OCI-LY3 (cell line): Measurements from ENCODE around the gene C16orf89.

Source experiments
- H2AFZ ChIP-seq: fragments of 200-600, 300-600 bp; shearing (Covaris generic); 2 replicates; pipeline ENCODE4 v1.6.0; 2014; ENCODE audit warnings: antibody characterized with exemption, low read depth, low read length
- H3K27ac ChIP-seq: fragments of 200-600, 300-600 bp; sonication (generic); 2 replicates; pipeline ENCODE4 v1.5.1; 2014; ENCODE audit warnings: mild to moderate bottlenecking, low read length, moderate library complexity, mixed read lengths
- H3K27me3 ChIP-seq: fragments of 200-600, 300-600 bp; sonication (generic); 2 replicates; pipeline ENCODE4 v1.6.1; 2014; ENCODE audit warnings: low read depth, low read length, mixed read lengths
- H3K36me3 ChIP-seq: fragments of 200-600, 300-600 bp; sonication (generic); replicated peaks from 2 replicates; pipeline ENCODE3; 2014; ENCODE audit warnings: low read depth, low read length, mixed read lengths
- H3K4me1 ChIP-seq: fragments of 300-600, 200-600 bp; sonication (generic); 2 replicates; pipeline ENCODE4 v1.6.1; 2014; ENCODE audit warnings: low read length, mixed read lengths
- H3K4me2 ChIP-seq: fragments of 200-600, 300-600 bp; sonication (generic); 2 replicates; pipeline ENCODE4 v1.6.1; 2014; ENCODE audit warnings: low read length, mixed read lengths
- H3K4me3 ChIP-seq: fragments of 300-600, 200-600 bp; sonication (generic); 2 replicates; pipeline ENCODE4 v1.5.1; 2014; ENCODE audit warnings: antibody characterized with exemption, mild to moderate bottlenecking, low read length, moderate library complexity
- H3K79me2 ChIP-seq: fragments of 300-600, 200-600 bp; shearing (Covaris generic); 2 replicates; pipeline ENCODE4 v1.6.1; 2014; ENCODE audit warnings: mild to moderate bottlenecking, low read length, mixed read lengths
- H3K9ac ChIP-seq: fragments of 300-600, 200-600 bp; shearing (Covaris generic); 2 replicates; pipeline ENCODE4 v1.6.0; 2014; ENCODE audit warnings: mild to moderate bottlenecking, low read length, moderate library complexity
- H3K9me3 ChIP-seq: fragments of 200-600, 300-600 bp; shearing (Covaris generic); 2 replicates; pipeline ENCODE4 v1.6.1; 2014; ENCODE audit warnings: low read length, mixed read lengths; ENCODE audit not compliant: insufficient read depth
- H4K20me1 ChIP-seq: fragments of 200-600, 300-600 bp; sonication (generic); 2 replicates; pipeline ENCODE4 v1.6.1; 2016; ENCODE audit warnings: low read length, mixed read lengths; ENCODE audit not compliant: insufficient read depth
- EZH2phosphoT487 ChIP-seq: fragments of 200-600 bp; shearing (Covaris generic); IDR thresholded peaks from 2 replicates; pipeline ENCODE4 v1.6.1; 2018; ENCODE audit warnings: antibody characterized with exemption, mixed run types, low read depth
- TF ChIP-seq, protein P1 (sequence below): fragments of 200-600, 300-600 bp; sonication (generic); IDR thresholded peaks from 2 replicates; pipeline ENCODE4 v1.5.1; 2014; ENCODE audit warnings: antibody characterized with exemption, low read length, low read depth

C16orf89 gene

DNA sequence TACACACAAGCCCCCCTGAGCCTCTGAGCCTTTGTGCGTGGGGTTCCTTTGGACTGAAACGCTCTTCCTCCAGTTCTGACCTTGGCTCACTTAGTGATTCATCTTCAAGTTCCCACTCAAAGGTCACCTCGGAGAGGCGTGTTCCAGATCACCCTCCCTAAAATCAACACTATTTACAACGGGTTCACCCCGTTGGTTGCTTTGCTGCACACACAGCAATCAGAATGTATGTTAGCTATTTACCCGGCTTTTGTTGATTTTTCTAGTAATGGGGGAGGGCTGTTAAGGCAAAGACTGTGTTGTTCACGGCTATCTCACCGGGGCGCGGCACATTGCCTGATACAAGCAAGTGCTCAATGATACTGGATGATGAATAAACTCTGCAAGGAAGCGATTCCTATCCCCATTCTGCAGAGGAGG, 33.0 kb downstream of the C16orf89 start:
- TF ChIP-seq EZH2phosphoT487, result no peak
- TF ChIP-seq, protein P1, sequence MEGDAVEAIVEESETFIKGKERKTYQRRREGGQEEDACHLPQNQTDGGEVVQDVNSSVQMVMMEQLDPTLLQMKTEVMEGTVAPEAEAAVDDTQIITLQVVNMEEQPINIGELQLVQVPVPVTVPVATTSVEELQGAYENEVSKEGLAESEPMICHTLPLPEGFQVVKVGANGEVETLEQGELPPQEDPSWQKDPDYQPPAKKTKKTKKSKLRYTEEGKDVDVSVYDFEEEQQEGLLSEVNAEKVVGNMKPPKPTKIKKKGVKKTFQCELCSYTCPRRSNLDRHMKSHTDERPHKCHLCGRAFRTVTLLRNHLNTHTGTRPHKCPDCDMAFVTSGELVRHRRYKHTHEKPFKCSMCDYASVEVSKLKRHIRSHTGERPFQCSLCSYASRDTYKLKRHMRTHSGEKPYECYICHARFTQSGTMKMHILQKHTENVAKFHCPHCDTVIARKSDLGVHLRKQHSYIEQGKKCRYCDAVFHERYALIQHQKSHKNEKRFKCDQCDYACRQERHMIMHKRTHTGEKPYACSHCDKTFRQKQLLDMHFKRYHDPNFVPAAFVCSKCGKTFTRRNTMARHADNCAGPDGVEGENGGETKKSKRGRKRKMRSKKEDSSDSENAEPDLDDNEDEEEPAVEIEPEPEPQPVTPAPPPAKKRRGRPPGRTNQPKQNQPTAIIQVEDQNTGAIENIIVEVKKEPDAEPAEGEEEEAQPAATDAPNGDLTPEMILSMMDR, result no peak
- H3K9ac ChIP-seq, result peak overlapping the region; percentile 58; the same call in 1 of the 2 replicates
- H3K27ac ChIP-seq, result no peak overlapping the region
- no peaks in the 10 kb centered on the region for H3K79me2 ChIP-seq
- H2AFZ ChIP-seq, result 0 out of 2 replicates have a peak overlapping the region, but pooled peaks have one; percentile 100
- H4K20me1 ChIP-seq, result no peaks in the 10 kb centered on the region
- peak overlapping the region; percentile 87 for H3K4me3 ChIP-seq
- H3K27me3 ChIP-seq, result no peaks in the 10 kb centered on the region
- H3K9me3 ChIP-seq, result no peaks in the 10 kb centered on the region
- no peaks in the 10 kb centered on the region for H3K36me3 ChIP-seq
- peaks cover 12% of the 10 kb centered on the region for H3K4me1 ChIP-seq
- H3K4me2 ChIP-seq, result peak overlapping the region; percentile 93

DNA sequence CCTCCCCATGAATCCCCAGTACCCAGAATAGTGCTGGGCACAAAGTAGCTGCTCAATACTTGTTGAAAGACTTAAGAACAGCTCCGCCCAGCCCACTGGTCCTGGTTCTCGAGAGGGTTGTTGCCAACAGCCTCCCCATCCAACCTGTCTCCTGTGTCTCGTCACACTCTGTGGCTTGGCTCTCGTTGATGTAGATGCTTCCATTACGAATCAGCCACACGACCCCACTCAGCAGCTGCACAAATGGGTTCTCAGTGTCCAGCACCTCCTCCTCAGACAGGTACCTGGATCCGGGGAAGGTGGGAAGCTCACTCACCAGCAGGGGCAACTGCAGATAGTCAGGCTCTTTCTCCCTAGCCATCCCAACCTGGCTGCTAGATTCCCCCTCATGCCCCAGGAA, 34.2 kb downstream of the C16orf89 start:
- Histone ChIP-seq H3K4me1 (peaks cover 12% of the 10 kb centered on the region), H2AFZ (no peak overlapping the region), H3K4me2 (no peak overlapping the region)

DNA sequence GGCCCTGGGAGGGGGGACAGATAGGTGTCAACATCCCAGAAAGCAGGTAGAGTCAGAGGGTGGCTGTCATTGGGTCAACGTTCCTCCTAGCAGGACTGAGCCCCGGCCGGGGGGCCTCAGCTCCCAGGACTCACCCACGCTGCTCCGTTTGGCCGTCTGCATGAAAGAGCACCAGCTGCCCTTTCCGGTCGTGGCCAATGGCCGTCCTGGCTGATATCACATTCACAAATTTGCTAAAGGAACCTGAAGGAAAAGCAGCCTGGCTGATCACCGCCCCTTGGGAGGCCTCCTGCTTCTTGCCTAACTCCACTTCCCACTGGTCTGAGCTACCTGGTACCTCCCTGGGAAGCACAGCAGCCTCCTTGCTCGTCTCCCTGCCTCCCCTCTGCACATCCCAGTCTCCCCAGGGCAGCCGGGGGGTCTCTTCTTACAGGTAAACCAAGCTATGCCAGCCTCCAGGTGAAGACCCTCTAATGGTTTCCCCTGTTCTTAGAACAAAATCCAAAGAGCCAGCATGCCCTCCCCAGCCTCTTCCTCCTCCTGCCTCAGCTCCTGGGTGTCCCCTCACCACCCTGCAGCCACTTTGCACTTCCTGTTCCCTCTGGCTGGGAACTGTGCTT, 35.4 kb downstream of the C16orf89 start:
- Histone ChIP-seq H4K20me1 (no peaks in the 10 kb centered on the region), H3K4me3 (no peak overlapping the region), H3K27ac (no peak overlapping the region), H3K9ac (no peak overlapping the region), H3K4me1 (peaks cover 12% of the 10 kb centered on the region), H3K4me2 (no peak overlapping the region), H3K27me3 (no peaks in the 10 kb centered on the region), H3K9me3 (no peaks in the 10 kb centered on the region), H3K79me2 (no peaks in the 10 kb centered on the region), H3K36me3 (no peaks in the 10 kb centered on the region), H2AFZ (no peak overlapping the region)
- no peak for TF ChIP-seq EZH2phosphoT487
- TF ChIP-seq, protein P1, result no peak

More for the DNA sequence above, 34.2 kb downstream of the C16orf89 start:
- Histone ChIP-seq H3K4me3 (no peak overlapping the region), H3K9ac (no peak overlapping the region), H3K27me3 (no peaks in the 10 kb centered on the region), H3K27ac (no peak overlapping the region), H3K36me3 (no peaks in the 10 kb centered on the region), H3K79me2 (no peaks in the 10 kb centered on the region), H3K9me3 (no peaks in the 10 kb centered on the region), H4K20me1 (no peaks in the 10 kb centered on the region)
- no peak for TF ChIP-seq EZH2phosphoT487
- TF ChIP-seq, protein P1, result no peak

DNA sequence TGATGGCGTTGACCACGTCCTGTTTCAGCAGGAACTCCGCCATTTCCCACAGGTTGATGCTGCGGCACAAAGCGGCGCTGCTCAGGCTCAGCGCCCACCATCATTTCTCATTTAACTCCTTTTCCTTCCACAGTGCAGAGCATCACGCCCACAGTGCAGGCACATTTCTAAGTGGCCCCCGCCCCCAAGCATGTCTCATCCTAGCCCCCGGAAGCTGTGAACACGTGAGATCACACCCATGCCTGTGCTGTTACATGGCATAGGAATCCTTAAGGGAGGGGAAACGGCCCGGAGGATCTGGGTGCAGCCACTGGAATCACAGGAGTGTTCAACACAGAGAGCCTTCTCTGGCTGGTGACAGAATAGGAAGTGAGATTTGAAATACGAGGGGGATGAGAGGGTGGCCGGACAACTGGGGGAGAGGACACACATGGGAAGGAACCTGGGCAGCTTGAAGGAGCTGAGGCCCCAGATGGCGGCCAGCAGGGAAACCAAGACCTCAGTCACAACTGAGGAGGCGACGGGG, 36.7 kb downstream of the C16orf89 start:
- Histone ChIP-seq H3K4me2 (no peak overlapping the region), H3K4me3 (no peak overlapping the region), H3K36me3 (no peaks in the 10 kb centered on the region), H3K9ac (no peak overlapping the region), H2AFZ (no peak overlapping the region), H3K9me3 (no peaks in the 10 kb centered on the region), H3K27me3 (no peaks in the 10 kb centered on the region), H3K27ac (no peak overlapping the region), H3K4me1 (peaks cover 9% of the 10 kb centered on the region), H3K79me2 (no peaks in the 10 kb centered on the region), H4K20me1 (no peaks in the 10 kb centered on the region)
- TF ChIP-seq EZH2phosphoT487, result no peak
- TF ChIP-seq, protein P1, result no peak
